ENCODE measurements around the gene DMKN. TPM values are rescaled to one million over a fixed set of nuclear protein-coding genes. Genes with fewer than 3 reads are reported as not detected.
A peak's percentile ranks its signal among the peaks of the same experiment; 100 is the strongest.

Gene DMKN
- total and polyA plus RNA-seq, 2 of the 4 experiments (the other 2 are of a cell fraction): 0.36 to 2.4 TPM

DNA sequence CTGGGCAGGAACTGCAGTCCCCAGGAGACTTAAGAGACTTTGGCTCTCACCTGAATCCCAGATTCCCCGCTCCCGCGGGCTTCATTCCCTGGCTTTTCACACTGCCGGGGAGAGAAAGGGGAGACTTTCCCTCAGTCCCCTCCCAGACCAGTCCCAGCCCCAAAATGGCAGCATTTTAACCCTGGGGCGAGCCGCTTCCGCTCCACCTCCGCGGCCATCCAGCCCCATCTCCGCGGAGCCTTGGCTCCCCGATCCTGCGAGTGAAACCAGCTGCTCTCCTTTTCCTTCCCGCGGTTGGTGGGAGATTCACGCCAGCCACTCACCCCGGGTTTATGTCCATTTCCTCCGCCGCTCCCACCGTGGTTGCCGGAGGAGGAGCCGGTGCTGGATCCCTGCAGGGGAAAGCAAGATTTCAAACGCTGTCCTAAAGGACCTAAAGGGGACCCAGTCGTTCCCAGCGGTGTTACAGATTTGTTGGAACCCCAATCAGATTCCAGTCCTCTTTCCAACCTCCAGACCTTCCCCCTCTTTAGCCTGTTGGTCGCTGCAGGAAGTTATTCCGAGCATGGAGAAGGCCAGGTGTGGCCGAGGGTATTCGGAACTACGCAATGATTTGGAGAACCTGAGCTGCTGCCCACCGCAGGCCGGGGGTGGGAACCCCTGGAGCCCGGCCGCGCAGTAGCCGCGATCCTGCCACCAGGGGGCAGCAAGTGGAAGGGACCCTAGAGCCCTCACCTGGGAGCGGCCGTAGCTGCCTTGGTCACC, 3.4 kb downstream of the DMKN start:
- peak overlapping the region; percentile 94 for H2AK9ac ChIP-seq (replicated peaks; ENCODE audit: low read depth, low read length, poor library complexity)
- H3K27me3 ChIP-seq (ENCODE audit: control insufficient read depth, insufficient read depth, low read length): peaks cover 71% of the 10 kb centered on the region
- H3K9ac ChIP-seq (ENCODE audit: low read depth, low read length): 0 out of 2 replicates have a peak overlapping the region, but pooled peaks have one; percentile 4
- peak; percentile 63 for TF ChIP-seq RAD21 (IDR thresholded peaks at IDR 0.05; ENCODE audit: low read length)
- no peak for TF ChIP-seq POLR2A (IDR thresholded peaks at IDR 0.05; ENCODE audit: low read depth, low read length)
- TF ChIP-seq, protein P1, sequence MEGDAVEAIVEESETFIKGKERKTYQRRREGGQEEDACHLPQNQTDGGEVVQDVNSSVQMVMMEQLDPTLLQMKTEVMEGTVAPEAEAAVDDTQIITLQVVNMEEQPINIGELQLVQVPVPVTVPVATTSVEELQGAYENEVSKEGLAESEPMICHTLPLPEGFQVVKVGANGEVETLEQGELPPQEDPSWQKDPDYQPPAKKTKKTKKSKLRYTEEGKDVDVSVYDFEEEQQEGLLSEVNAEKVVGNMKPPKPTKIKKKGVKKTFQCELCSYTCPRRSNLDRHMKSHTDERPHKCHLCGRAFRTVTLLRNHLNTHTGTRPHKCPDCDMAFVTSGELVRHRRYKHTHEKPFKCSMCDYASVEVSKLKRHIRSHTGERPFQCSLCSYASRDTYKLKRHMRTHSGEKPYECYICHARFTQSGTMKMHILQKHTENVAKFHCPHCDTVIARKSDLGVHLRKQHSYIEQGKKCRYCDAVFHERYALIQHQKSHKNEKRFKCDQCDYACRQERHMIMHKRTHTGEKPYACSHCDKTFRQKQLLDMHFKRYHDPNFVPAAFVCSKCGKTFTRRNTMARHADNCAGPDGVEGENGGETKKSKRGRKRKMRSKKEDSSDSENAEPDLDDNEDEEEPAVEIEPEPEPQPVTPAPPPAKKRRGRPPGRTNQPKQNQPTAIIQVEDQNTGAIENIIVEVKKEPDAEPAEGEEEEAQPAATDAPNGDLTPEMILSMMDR (conservative IDR thresholded peaks at IDR 0.05; ENCODE audit: low read depth, low read length): peak; percentile 78
- TF ChIP-seq, protein P2, sequence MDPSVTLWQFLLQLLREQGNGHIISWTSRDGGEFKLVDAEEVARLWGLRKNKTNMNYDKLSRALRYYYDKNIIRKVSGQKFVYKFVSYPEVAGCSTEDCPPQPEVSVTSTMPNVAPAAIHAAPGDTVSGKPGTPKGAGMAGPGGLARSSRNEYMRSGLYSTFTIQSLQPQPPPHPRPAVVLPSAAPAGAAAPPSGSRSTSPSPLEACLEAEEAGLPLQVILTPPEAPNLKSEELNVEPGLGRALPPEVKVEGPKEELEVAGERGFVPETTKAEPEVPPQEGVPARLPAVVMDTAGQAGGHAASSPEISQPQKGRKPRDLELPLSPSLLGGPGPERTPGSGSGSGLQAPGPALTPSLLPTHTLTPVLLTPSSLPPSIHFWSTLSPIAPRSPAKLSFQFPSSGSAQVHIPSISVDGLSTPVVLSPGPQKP (IDR thresholded peaks at IDR 0.05; ENCODE audit: borderline replicate concordance, low read depth, low read length): no peak
- TF ChIP-seq MAZ (IDR thresholded peaks at IDR 0.05; ENCODE audit: borderline replicate concordance, low read depth, low read length): peak; percentile 19; the same call in 1 of the 2 replicates
- peak; percentile 58 for TF ChIP-seq SMC3 (IDR thresholded peaks at IDR 0.05; ENCODE audit: low read depth, low read length)
- H3K23ac ChIP-seq (ENCODE audit: low read depth, low read length): peak overlapping the region; percentile 42; the same call in 1 of the 2 replicates
- peak overlapping the region; percentile 64 to 73; a peak in 3 of 4 replicates for H4K8ac ChIP-seq (ENCODE audit: low read depth in 2 of 2, low read length in 2 of 2)
- H2BK20ac ChIP-seq (ENCODE audit: low read depth, low read length): no peak overlapping the region
- BruUV-seq (replicated peaks): no TSS peak
- POLR2A ChIA-PET (ENCODE audit: unreplicated experiment): no interaction called here
- intact Hi-C loops (cut with micrococcal nuclease) (loop anchor here (2.0 kb wide), 1 partner anchor 35 kb away; the partner anchor contains the start of gene TMEM147), in situ Hi-C loops (cut with MboI; ENCODE audit: low sequenced_read_pairs) (no loop called here), dilution Hi-C loops (cut with HindIII; ENCODE audit: low sequenced_read_pairs, unreplicated experiment) (no loop called here)
- H3K9me3 ChIP-seq (ENCODE audit: control insufficient read depth, insufficient read depth, low read length): no peaks in the 10 kb centered on the region
- 0% methylated on average over 5 of the region's 39 CpGs; no CpG with 5 or more reads in 1 of the 2 experiments for WGBS, 2 experiments (ENCODE audit: extremely low coverage in 2 of 2, insufficient read length in 1 of 2)
- DNase-seq: peak; percentile 22
- H2BK120ac ChIP-seq (ENCODE audit: low read depth, low read length): no peak overlapping the region; the same call in 1 of the 2 replicates
- no peak overlapping the region for H3K27ac ChIP-seq (ENCODE audit: insufficient read depth, low read length)
- peak overlapping the region; percentile 27; the same call in 1 of the 2 replicates for H3K4ac ChIP-seq (ENCODE audit: low read depth, low read length)
- no peak overlapping the region for H3K56ac ChIP-seq (ENCODE audit: extremely low read depth, insufficient read depth, low read length)
- H2AFZ ChIP-seq (replicated peaks; ENCODE audit: low read length, poor library complexity): peak overlapping the region; percentile 93
- H3K14ac ChIP-seq (replicated peaks; ENCODE audit: low read depth, low read length): peak overlapping the region; percentile 79
- peak overlapping the region; percentile 72 for H3K4me2 ChIP-seq (ENCODE audit: low read depth, low read length)
- H3K18ac ChIP-seq (ENCODE audit: low read depth, low read length): no peak overlapping the region
- no peaks in the 10 kb centered on the region for H4K20me1 ChIP-seq (ENCODE audit: insufficient read depth, low read length)
- peak; percentile 71 for ATAC-seq (ENCODE audit: low read depth)
- peak overlapping the region; percentile 27; the same call in 2 of the 3 replicates for H2BK15ac ChIP-seq (ENCODE audit: low read depth, low read length)
- H4K5ac ChIP-seq (ENCODE audit: low read depth, low read length): no peak overlapping the region
- no peaks in the 10 kb centered on the region for H3K36me3 ChIP-seq (ENCODE audit: control insufficient read depth, insufficient read depth, low read length)
- peak overlapping the region; percentile 50; the same call in 1 of the 2 replicates for H2AK5ac ChIP-seq (ENCODE audit: low read depth, low read length)
- peaks cover 5% of the 10 kb centered on the region; the same call in 1 of the 2 replicates for H3K4me1 ChIP-seq (ENCODE audit: control insufficient read depth, insufficient read depth, low read length)
- H3K9me1 ChIP-seq (ENCODE audit: insufficient read depth, low read length): no peaks in the 10 kb centered on the region; the same call in 1 of the 2 replicates
- CTCF ChIA-PET: interaction anchor here (0.7 to 1.0 kb wide), 3 partner anchors 9 to 191 kb away, joined by 3 to 4 read pairs (median 3); no protein-coding TSS in a partner anchor
- no peaks in the 10 kb centered on the region for H3K79me1 ChIP-seq (ENCODE audit: low read depth in 1 of 2, low read length in 2 of 2)
- peak overlapping the region; percentile 25 for H3K4me3 ChIP-seq (ENCODE audit: insufficient read depth, low read depth, low read length)
- no peak overlapping the region for H2BK5ac ChIP-seq (ENCODE audit: low read depth, low read length, poor library complexity, severe bottlenecking)
- no peak overlapping the region for H4K91ac ChIP-seq (ENCODE audit: insufficient read depth, low read depth, low read length)

Data from IMR-90 (cell line).